ENCODE measurements around the gene STN1.

DNA sequence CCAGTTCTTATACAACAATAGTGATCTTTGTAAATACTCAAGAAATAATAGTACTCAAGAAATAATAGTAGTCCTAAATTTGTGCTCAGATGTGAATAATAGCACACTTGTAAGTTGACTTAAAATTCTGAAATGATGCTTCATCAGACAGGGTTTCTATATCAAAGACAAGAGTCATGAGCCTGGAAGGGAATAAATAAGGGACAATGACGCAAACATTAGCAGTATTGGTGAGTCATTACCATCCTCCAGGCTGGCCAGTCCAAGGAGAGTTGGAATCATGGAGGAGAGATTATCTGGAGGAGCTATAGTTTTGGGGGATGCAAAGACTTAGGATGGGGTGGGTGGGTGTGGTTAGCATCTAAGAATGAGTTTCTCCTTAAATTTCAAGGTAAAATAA, 56.5 kb downstream of the STN1 start:
- TF ChIP-seq POLR2A (IDR thresholded peaks at IDR 0.05; ENCODE audit: borderline replicate concordance, extremely low read depth, insufficient read depth, insufficient read length) (no peak), EZH2phosphoT487 (IDR thresholded peaks at IDR 0.05; ENCODE audit: borderline replicate concordance) (no peak), CTCF (IDR thresholded peaks at IDR 0.05 in 2 of 3, conservative IDR thresholded peaks at IDR 0.05 in 1 of 3; ENCODE audit: borderline replicate concordance in 1 of 3, insufficient read depth in 1 of 3, low read depth in 2 of 3, low read length in 2 of 3) (no peak), TCF7L2 (IDR thresholded peaks at IDR 0.05; ENCODE audit: borderline replicate concordance, extremely low read depth, insufficient read depth, insufficient read length) (no peak), EZH2 (IDR thresholded peaks at IDR 0.05) (no peak), POLR2AphosphoS5 (IDR thresholded peaks at IDR 0.05; ENCODE audit: low read depth, low read length) (no peak), EGR1 (IDR thresholded peaks at IDR 0.05; ENCODE audit: low read depth) (no peak), FOSL1 (IDR thresholded peaks at IDR 0.05; ENCODE audit: low read depth) (peak; percentile 44), ELF1 (IDR thresholded peaks at IDR 0.05; ENCODE audit: borderline replicate concordance, low read depth) (no peak), JUND (IDR thresholded peaks at IDR 0.05) (peak; percentile 32; the same call in 1 of the 2 replicates)
